GM19468 (cell line): ENCODE results near the gene NHP2.
"Not testable (repeated sequence)": the region's sequence is repeated elsewhere in the genome, so short reads cannot be mapped to it uniquely, and the experiment has no call there.

ENCODE experiments used
- ATAC-seq: cut with Tn5 transposase; IDR thresholded peaks from one replicate; pipeline ENCODE4 v1.9.1; 2021; ENCODE audit warnings: mild to moderate bottlenecking, moderate library complexity, moderate number of reproducible peaks; ENCODE audit not compliant: unreplicated experiment; ENCODE audit errors: extremely low read depth

Gene NHP2

DNA sequence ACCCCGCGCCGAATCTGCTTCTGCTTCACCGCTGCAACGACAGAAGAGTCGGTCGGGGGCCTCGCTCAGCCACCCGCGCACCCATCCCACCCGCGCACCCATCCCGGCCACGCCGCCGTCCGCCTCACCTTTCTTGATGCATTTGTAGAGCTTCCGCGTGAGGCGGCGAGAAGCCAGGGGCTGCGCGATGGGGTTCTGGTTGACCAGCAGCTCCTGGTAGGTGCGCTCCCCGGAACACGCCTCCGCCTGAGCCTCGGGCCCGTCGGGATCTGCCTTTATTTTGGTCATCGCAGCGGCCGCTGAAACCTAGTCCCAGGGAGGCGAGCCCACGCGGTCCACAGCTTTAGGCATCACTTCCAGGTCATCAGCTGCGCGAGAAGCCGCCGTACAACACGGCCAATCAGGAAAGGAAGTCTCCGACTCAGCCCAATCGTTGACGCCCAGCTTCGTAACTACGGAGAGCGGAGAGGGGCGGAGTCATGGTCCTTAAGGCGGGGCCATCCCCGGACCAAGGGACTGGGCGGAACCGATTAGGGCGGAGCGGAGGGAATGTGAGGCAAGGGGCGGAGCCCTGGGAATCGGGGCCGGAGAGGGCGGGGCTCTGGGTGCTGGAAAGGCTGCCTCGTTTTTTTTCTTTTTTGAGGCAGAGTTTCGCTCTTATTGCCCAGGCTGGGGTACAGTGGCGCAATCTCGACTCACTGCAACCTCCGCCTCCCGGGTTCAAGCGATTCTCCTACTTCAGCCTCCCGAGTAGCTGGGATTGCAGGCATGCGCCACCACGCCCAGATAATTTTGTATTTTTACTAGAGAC is at the start of gene NHP2:
TSS of gene NHP2 (minus strand) at position 356 of the 811 bp plus-strand sequence. CDS start at position 288, 68 bp downstream.
- ATAC-seq, result peak; percentile 93

DNA sequence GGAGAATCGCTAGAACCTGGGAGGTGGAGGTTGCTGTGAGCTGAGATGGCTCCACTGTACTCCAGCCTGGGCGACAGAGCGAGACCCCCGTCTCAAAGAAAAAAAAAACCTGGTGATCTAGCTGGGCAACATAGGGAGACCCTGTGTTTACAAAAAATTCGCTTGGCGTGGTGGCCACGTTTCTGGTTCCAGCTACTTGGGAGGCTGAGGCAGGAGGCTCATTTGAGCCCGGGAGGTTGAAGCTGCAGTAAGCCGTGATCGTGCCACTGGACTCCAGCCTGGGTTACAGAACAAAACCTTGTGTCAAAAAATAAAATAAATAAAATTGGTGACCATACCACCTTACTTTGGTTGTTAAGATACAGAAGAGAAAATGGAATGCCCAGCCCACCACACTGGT is 48.9 kb upstream of the NHP2 start:
- ATAC-seq, result no peak

DNA sequence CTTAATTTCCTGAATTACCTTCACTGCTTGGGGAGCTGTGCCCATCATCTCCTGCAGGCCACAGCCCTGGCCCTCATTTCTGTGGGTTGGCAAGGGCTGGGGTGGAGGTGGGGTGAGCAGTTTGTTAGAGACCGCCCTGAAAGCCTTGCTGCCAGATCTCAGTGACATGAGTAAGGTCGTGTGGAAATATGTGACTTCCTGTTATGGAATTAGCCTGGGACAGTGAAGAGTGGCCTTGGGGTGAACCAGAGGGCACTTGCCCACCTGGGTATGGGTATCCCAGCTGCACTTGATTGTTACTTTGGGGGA is 48.2 kb upstream of the NHP2 start:
- no peak for ATAC-seq

DNA sequence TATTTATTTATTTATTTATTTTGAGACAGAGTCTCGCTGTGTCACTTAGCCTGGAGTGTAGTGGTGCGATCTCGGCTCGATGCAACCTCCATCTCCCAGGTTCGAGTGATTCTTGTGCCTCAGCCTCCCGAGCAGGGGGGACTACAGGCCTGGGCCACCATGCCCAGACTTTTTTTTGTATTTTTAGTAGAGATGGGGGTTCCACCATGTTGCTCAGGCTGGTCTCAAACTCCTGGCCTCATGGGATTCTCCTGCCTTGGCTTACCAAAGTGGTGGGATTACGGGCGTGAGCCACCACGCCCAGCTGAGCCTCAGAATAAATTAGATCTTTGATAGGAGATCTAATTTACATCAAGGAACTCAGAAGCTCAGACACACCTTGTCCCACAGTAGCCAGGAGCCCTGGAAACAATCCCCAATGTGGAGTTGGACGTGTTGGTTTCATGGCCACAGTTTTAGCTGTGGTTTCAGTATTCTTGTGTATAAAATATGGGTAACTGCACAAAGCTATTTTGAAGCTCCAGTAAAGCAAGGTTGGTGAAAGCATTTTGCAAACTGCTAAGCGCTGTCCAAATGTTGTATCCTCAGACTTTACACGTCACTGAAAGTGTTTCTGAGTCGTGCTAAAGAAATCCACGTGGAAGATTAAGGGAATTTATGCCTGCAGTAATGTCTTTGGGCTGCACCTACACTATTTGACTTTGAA is 47.7 kb upstream of the NHP2 start:
- ATAC-seq, result no peak

DNA sequence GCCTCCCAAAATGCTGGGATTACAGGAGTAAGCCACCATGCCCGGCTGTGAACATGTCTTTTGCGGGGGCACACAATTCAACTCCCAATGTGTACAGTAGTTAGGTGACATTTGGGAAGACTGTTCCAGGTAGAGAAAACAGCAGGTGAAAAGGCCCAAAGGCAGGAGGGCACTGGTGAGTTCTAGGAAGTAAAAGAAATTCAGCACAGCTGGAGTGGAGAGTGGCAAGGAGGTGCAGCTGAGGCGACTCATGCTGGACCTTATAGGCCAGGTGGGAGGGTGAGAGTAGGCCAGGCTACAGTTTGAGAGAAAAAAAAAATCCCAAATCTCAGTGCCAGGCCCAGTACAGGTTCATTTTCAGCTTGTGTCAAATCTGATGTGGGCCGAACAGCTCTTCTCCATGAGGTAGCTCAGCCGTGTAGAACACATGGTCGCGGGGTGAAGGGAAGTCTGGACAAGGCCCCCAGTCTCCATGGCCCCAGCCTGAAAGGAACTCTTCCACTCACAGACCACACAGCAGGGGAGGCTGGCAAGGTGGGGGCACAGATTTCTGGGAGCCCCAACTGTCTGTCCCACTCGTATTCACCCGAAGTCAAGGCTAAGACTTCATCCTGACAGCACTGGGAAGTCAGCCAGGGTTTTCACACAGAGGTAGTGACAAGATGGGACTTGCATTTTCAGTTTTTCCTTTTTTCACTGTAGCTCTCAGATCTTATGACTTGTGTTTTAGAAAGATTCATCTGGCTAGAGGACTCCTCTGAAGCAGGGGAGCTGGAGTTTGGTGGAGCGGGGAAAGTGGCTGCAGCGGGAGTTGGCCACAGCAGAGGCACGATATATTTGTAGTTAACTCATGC is 46.1 kb upstream of the NHP2 start:
- no peak for ATAC-seq

DNA sequence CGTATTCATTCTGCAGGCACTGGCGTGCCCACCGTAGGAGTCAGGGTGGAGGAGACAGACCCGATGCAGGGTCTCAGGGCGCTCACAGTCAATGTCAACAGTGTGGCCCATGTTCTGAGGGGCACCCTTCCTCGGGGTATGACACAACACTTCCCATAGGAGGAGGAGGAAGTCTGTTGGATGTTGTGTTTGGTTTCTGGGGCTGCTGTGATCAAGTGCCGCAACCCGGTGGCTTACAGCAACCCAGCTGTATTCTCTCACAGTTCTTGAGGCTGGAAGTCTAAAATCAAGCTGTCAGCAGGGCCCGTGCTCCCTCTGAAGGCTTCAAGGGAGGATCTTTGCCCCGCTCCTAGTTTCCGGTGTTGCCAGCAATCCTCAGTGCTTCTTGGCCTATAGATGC is 45.0 kb upstream of the NHP2 start:
- no peak for ATAC-seq

DNA sequence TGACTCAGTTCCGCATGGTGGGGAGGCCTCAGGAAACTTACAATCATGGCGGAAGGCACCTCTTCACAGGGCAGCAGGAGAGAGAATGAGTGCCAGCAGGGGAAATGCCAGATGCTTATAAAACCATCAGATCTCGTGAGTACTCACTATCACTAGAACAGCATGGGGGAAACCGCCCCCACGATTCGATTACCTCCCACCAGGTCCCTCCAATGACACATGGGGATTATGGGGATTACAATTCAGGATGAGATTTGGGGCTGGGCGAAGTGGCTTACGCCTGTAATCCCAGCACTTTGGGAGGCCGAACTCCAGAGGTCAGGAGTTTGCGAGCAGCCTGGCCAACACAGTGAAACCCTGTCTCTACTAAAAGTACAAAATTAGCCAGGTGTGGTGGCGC is 44.5 kb upstream of the NHP2 start:
- ATAC-seq, result not testable (repeated sequence)

DNA sequence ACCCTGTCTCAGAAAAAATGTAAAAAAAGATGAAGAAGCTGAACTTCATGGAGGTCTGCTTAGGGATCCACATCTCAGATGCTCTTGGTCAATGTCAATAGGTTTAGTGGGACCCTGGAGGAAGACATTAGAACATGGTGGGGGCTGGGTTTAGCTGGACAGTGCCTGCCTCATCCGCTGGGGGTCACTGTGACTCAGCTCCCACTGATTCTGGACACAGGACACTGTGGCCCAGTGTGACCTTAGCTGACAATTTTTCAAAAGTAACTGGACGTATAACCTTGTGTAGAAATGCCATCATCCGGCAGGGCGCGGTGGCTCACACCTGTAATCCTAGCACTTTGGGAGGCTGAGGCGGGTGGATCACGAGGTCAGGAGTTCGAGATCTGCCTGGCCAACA is 43.3 kb upstream of the NHP2 start:
- ATAC-seq, result no peak

DNA sequence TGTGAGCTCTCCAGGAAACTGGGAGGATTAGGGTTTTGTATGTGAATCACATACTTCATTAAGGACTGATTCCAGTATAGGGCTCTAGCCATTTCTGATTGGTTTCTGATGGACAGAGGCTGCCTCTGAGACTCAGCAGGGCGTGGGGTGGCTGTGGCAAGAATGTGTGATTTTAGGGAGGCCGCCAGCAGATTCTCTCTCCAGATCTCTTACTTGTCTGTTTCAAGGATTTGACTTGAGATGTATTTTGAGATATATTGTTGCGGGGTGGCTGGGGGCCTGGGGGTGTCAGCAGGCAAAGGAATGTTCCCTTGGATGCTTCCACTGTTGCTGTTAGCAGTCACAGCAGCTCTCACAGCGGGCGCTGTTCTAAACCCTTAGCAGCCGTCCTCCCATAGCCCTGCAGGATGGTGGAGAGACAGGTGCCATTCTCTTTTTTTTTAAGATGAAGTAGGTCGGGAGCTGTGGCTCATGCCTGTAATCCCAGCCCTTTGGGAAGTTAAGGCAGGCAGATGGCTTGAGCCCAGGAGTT is 42.7 kb upstream of the NHP2 start:
- no peak for ATAC-seq

DNA sequence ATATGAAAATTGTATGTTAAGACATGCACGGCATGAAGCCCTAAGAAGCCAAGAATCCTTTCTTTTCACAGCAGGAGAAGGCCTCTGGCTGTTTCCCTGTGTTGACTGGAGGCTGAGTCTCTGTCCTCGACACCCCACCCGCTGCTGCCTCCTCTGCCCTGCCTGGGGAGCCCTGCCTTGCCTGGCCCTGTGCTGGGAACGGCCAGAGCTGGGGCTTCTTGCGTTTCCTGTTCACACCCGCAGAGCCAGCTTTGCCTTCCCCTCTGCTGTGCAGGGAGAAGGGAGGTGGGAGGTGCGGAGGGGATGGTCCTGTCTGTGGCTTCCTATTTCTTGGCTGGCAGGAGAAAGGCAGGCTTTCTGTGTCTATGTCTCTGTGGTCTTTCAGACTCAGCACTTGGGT is 40.3 kb upstream of the NHP2 start:
- ATAC-seq, result no peak

DNA sequence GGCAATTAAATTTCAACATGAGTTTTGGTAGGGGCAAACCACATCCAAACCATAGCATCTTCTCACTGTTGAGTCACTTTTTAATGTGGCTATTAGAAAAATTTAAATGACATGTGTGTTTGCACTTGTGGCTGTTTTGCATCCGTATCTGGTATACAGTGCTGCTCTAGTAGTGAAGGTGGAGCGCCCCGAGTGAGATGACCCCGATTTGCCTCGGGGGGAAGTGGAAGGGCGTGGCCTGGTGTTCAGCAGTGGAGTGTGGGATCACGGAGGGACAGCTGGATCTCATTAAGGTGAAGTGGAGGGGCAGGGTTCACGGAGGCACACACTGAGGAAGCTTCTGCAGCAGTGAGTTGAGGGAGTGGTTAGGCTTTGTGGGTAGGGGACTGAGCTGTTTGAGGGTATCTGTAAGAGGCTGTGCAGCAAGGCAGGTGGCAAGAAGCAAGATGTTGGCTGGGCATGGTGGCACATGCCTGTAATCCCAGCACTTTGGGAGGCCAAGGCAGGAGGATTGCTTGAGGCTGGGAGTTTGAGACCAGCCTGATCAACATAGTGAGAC is 39.6 kb upstream of the NHP2 start:
- no peak for ATAC-seq

DNA sequence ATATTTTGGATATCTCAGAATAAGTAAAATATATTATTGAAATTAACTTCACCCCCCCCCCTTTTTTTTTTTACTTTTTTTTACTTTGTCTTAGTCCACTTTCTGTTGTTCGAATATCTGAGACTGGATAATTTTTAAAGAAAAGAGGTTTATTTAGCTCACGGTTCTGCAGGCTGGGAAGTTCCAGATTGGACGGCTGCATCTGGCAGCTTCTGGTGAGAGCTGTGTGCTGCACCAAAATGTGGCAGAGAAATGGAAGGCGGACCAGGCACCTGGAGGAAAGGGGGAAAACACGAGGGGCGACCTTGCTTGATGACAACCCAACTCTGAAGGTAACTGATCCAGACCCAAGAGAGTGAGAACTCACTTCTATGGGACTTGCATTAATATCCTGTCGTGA is 39.1 kb upstream of the NHP2 start:
- ATAC-seq, result no peak

DNA sequence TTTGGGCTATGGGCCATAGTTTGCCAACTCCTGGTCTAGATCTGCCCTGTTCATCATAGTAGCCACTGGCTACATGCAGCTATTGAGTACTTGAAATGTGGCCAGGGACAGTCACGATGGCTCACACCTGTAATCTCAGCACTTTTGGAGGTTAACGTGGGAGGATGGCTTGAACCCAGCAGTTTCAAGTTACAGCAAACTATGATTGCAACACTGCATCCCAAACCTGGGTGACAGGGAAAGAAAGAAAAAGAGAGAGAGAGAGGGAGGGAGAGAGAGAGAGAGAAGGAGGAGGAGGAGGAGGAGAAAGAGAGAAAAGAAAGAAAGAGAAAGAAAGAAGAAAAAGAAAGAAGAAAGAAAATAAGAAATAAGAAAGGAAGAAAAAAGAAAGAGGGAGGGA is 38.6 kb upstream of the NHP2 start:
- ATAC-seq, result no peak

DNA sequence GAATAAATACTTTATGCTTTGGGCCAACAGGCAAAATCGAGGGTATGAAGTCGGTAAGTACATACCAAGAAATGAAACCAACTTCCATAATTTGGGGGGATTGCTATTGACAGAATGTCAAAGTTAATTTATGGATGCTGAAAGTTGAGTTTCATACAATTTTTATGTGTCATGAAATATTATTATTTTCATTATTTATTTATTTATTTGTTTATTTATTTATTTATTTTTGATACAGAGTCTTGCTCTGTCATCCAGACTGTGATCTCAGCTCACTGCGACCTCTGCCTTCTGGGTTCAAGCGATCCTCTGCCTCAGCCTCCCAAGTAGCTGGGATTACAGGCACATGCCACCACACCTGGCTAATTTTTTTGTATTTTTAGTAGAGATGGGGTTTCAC is 38.0 kb upstream of the NHP2 start:
- ATAC-seq, result no peak

DNA sequence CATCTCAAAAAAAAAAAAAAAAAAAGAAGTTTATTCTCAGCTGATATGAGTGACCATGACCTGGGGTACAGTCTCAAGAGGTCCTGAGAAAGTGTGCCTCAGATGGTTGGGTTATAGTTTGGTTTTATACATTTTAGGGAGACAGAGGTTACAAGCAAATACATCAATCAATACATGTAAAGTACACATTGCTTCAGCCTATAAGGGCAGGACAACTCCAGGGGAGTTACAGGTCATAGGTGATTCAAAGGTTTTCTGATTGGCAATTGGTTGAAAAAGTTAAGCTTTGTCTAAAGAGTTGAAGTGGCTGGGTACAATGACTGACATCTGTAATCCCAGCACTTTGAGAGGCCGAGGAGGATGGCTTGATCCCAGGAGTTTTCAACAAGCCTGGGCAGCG is 35.7 kb upstream of the NHP2 start:
- ATAC-seq, result no peak

DNA sequence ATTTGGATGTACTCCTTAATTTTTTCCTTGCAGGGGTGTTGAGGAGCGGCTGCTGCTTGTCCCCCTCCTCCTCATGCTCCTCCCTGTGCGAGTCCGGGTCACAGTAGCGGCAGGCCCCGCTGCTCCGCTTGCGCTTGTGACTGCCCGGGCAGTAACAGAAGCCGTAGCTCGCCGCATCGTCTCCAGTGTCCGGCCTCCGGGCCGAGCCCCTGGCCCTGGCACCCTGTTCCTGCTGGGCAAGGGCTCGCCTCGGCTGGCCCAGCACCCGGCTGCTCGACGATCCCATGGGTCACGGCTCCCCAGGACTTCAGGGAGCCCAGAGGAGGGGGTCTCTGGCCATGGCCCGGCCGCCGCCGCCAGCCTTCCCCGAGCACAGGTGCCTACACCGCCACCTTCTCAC is 33.3 kb upstream of the NHP2 start, which contains the start of gene GMCL2:
TSS of gene GMCL2 (minus strand) at position 358 of the 400 bp plus-strand sequence. CDS start at position 286, 72 bp downstream.
- no peak for ATAC-seq

DNA sequence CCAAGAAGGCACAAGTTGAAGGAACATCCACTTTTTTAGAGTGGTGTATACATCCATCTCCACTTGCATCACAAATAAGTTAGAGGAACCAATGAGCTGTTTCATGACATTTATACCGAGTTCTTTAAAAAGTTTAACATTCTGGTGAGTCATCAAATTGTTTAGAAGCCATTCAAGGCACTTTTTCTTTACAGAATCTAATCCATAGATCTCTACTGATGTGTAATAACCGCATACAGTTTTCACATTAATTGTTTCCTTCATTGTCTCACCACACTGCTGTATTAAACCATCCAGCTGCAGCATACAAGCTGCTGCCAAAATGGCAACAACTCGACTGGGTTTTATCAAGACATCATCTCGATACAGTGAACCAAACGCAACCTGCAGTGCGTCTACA is 32.7 kb upstream of the NHP2 start:
- ATAC-seq, result no peak

DNA sequence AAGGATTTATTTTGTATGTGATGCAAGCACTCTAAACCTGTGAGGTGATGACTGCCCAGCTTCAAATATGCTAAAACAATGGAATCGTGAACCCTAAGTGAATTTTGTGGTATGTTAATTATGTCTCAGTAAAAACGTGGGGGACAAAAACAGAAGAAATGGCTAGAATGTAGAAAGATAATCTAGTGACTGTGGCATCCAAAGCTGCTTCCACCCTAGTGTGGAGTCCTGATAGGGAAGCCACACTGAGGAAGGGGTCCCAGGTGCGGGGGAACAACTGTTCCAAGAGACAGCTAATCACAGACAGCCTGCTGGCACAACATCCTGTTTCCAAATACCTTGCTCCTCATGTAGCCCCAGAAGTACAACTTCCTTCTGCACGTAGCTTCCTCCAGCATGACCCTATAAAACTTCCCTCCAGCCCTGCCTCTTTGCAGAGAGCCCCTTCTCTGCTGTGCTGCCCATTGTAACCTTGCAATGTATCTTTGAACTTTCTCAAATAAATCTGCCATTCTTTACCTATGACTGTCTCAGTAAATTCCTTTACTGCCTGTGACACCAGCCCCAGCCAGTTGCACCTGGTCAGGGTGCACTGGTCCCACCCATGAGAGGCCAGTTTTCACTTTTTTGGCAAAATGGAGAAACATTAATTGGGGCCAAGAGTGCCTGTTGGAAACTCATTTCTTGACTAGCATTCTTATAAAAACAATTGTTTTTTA is 28.6 kb upstream of the NHP2 start:
- ATAC-seq, result no peak

DNA sequence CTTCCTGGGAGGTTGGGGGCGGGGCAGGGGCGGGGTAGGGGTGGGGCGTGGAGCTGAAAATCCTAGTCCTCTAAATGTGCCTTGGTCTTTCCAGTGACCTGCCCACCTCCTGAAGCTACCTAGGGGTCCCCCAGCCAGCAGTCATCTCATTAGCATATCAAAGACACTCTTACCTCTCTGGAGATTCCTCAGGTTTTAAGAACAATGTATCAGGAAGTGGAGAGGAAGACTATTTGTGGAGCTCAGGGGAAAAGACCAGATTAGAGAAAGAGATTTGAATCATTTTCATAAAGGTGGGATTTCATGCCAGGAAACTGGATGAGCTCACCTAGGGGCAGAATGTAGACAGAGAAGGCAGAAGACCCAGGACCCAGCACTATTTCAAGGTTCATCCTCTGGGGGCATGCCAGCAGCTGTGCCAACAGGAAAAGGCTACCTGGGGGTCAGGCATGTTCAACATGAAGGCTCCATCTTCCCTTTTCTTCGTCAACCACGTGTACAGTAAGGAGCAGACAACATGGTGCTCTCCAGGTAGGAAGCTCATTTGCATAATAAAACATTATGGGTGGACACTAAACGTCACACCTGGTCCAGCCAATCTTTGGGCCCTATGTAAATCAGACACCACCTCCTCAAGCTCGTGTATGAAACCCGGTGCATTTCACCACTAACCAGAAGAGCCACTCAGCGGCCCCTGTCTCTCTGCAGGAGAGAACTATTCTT is 26.6 kb upstream of the NHP2 start:
- ATAC-seq, result no peak
